Measurements from ENCODE around the gene RUFY3.

Gene RUFY3

DNA sequence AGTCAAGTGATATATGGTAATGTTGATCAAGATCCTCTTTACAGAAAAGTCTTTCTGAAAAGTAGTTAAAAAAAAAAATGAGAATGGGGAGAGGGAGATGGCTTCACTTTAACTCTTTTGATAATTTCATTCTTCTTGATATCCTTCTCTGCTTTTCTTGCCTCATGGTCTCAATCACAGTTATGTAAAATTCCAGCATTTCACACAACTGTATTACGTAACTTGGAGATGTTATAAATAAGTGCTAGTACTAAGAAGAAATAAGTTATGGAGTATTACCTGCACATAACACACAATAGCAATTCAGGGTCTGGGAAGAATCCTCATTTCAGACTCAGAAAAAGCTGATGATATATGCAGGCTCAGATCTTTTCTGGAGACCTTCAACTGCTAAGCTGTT is 22.0 kb downstream of the RUFY3 start:
- TF ChIP-seq POLR2A (IDR thresholded peaks at IDR 0.05; ENCODE audit: low read depth, low read length) (no peak), POLR2AphosphoS5 (IDR thresholded peaks at IDR 0.05; ENCODE audit: low read depth, low read length) (no peak), TAF1 (IDR thresholded peaks at IDR 0.05; ENCODE audit: borderline replicate concordance, low read depth, low read length) (no peak)
- no peak for FAIRE-seq
- DNase-seq (ENCODE audit: insufficient read length), result no peak

DNA sequence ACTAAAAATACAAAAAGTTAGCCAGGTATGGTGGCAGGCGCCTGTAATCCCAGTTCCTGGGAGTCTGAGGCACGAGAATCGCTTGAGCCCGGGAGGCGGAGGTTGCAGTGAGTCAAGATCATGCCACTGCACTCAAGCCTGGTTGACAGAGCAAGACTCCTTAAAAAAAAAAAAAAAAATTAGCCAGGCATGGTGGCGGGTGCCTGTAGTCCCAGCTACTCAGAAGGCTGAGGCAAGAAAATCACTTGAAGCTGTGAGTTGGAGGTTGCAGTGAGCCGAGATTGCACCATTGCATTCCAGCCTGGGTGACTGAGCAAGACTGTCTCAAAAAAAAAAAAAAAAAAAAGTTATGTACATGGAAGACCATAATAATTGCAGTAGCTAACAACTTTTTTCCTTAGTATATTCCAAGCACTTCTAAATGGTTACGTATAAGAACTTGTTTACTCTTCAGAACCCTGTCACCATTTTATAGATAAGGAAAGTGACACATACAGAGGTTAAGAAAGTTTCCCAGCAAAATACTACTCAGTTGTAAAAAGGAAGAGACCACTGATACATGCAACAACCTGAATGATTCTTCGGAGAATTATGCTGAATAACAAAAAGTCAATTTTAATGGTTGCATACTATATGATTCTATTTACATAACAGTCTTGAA is 24.5 kb downstream of the RUFY3 start:
- no peak for FAIRE-seq
- no peak for DNase-seq (ENCODE audit: insufficient read length)
- TF ChIP-seq POLR2A (IDR thresholded peaks at IDR 0.05; ENCODE audit: low read depth, low read length) (no peak), TAF1 (IDR thresholded peaks at IDR 0.05; ENCODE audit: borderline replicate concordance, low read depth, low read length) (no peak), POLR2AphosphoS5 (IDR thresholded peaks at IDR 0.05; ENCODE audit: low read depth, low read length) (no peak)

DNA sequence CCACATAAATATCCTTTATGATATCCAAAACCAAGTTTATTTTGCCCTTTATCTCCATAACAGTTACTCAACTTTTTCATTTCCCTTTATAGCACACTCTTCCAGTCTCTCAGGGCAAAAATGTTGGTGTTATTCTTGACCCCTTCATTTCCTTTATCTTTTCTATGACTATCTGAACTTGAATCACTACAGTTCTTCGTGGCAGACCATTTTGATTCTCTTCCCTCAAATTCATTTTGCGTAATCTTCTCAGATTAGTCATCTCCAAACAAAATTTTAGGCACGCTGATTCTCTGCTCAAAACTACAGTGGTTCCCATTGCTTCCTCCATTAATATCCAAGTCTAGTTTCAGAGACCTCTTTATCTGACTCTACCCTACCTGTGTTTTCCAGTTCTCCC is 26.1 kb downstream of the RUFY3 start:
- FAIRE-seq (no peak), DNase-seq (ENCODE audit: insufficient read length) (no peak)
- no peak for TF ChIP-seq POLR2AphosphoS5 (IDR thresholded peaks at IDR 0.05; ENCODE audit: low read depth, low read length)
- TF ChIP-seq POLR2A (IDR thresholded peaks at IDR 0.05; ENCODE audit: low read depth, low read length), result no peak
- TF ChIP-seq TAF1 (IDR thresholded peaks at IDR 0.05; ENCODE audit: borderline replicate concordance, low read depth, low read length), result no peak

DNA sequence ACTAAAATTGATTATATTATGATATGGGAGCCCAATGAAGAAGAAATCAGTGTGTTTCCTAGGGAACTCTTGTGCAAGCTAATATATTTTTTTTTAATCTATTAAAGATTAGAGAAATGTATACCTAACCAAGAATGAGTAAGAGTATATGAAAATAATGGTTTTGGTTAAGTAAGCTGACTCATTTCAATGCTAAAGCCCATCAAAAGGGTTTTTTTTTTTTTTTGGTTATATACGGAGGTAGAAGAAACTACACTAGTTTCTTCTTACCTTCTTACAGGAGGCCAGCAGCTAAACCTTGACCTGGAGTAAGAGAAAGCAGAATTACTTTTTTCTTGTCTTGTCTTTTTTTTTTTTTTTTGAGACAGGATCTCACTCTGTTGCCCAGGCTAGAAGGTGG is 27.5 kb downstream of the RUFY3 start:
- FAIRE-seq (no peak), DNase-seq (ENCODE audit: insufficient read length) (no peak)
- TF ChIP-seq TAF1 (IDR thresholded peaks at IDR 0.05; ENCODE audit: borderline replicate concordance, low read depth, low read length) (no peak), POLR2AphosphoS5 (IDR thresholded peaks at IDR 0.05; ENCODE audit: low read depth, low read length) (no peak), POLR2A (IDR thresholded peaks at IDR 0.05; ENCODE audit: low read depth, low read length) (no peak)

- no peak for DNase-seq (ENCODE audit: insufficient read length)
- TF ChIP-seq POLR2AphosphoS5 (IDR thresholded peaks at IDR 0.05; ENCODE audit: low read depth, low read length), result no peak
- no peak for TF ChIP-seq TAF1 (IDR thresholded peaks at IDR 0.05; ENCODE audit: borderline replicate concordance, low read depth, low read length)
- no peak for TF ChIP-seq POLR2A (IDR thresholded peaks at IDR 0.05; ENCODE audit: low read depth, low read length)
- FAIRE-seq, result no peak
These were observed 30.5 kb downstream of the RUFY3 start for GRCh38 chr4:70752236-70752635.

- TF ChIP-seq POLR2AphosphoS5 (IDR thresholded peaks at IDR 0.05; ENCODE audit: low read depth, low read length) (no peak), POLR2A (IDR thresholded peaks at IDR 0.05; ENCODE audit: low read depth, low read length) (no peak), TAF1 (IDR thresholded peaks at IDR 0.05; ENCODE audit: borderline replicate concordance, low read depth, low read length) (no peak)
- FAIRE-seq, result peak; percentile 66
These were observed 31.9 kb downstream of the RUFY3 start for GRCh38 chr4:70753630-70754029.

DNA sequence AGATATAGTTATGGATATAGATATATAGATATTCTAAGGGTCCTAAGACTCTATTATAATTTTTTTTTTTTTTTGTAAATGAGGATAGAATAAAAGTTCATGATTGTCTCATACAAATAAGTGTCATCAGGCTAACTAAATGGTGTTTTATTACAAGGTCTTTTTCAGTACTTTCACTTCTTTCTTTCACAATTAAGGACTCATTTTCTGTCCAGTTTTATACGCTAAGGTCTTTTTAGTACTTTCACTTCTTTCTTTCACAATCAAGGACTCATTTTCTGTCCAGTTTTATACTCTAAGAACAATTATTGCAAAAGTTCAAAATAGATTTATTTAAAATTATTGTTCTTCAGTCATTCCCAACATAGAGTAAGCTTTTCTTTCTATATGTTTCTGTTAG is 32.7 kb downstream of the RUFY3 start:
- TF ChIP-seq POLR2A (IDR thresholded peaks at IDR 0.05; ENCODE audit: low read depth, low read length) (no peak), POLR2AphosphoS5 (IDR thresholded peaks at IDR 0.05; ENCODE audit: low read depth, low read length) (no peak), TAF1 (IDR thresholded peaks at IDR 0.05; ENCODE audit: borderline replicate concordance, low read depth, low read length) (no peak)
- no peak for DNase-seq (ENCODE audit: insufficient read length)
- FAIRE-seq, result no peak

More at GRCh38 chr4:70753630-70754029, 31.9 kb downstream of the RUFY3 start:
- DNase-seq (ENCODE audit: insufficient read length), result no peak

- no peak for DNase-seq (ENCODE audit: insufficient read length)
- TF ChIP-seq POLR2AphosphoS5 (IDR thresholded peaks at IDR 0.05; ENCODE audit: low read depth, low read length), result no peak
- no peak for TF ChIP-seq POLR2A (IDR thresholded peaks at IDR 0.05; ENCODE audit: low read depth, low read length)
- TF ChIP-seq TAF1 (IDR thresholded peaks at IDR 0.05; ENCODE audit: borderline replicate concordance, low read depth, low read length), result no peak
- no peak for FAIRE-seq
These were observed 33.4 kb downstream of the RUFY3 start for GRCh38 chr4:70754990-70755688.

DNA sequence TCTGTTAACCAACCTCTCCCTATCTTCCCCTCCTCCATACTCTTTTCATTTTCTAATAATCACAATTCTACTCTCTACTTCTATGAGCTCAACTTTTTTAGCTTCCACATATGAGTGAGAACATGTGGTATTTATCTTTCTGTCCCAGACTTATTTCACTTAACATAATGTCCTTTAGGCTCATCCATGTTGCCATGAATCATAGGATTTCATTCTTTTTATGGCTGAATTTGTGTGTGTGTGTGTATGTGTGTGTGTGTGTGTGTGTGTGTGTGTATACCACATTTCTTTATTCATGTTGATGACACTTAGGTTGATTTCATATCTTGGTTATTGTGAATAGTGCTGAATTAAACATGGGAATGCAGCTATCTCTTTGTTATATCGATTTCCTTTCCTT is 37.4 kb downstream of the RUFY3 start:
- TF ChIP-seq TAF1 (IDR thresholded peaks at IDR 0.05; ENCODE audit: borderline replicate concordance, low read depth, low read length) (no peak), POLR2AphosphoS5 (IDR thresholded peaks at IDR 0.05; ENCODE audit: low read depth, low read length) (no peak), POLR2A (IDR thresholded peaks at IDR 0.05; ENCODE audit: low read depth, low read length) (no peak)
- FAIRE-seq (peak; percentile 36), DNase-seq (ENCODE audit: insufficient read length) (no peak)

DNA sequence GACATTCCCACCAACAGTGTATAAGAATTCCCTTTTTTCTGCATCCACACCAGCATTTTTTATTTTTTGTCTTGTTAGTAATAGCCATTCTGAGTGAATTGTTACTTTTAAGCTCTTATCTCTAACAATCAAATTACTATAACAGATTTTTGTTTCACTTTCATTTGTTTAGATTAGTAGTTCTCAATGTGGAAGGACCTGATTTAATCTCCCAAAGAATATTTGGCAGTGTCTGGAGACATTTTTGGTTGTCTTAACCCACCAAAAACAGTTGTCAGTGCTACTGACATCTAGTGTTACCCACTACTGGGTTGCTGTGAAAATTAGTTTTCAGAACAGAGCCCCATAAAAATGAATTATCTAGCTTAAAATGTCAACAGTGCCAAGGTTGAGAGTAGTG is 37.9 kb downstream of the RUFY3 start:
- FAIRE-seq (no peak), DNase-seq (ENCODE audit: insufficient read length) (no peak)
- no peak for TF ChIP-seq POLR2AphosphoS5 (IDR thresholded peaks at IDR 0.05; ENCODE audit: low read depth, low read length)
- TF ChIP-seq TAF1 (IDR thresholded peaks at IDR 0.05; ENCODE audit: borderline replicate concordance, low read depth, low read length), result no peak
- TF ChIP-seq POLR2A (IDR thresholded peaks at IDR 0.05; ENCODE audit: low read depth, low read length), result no peak

DNA sequence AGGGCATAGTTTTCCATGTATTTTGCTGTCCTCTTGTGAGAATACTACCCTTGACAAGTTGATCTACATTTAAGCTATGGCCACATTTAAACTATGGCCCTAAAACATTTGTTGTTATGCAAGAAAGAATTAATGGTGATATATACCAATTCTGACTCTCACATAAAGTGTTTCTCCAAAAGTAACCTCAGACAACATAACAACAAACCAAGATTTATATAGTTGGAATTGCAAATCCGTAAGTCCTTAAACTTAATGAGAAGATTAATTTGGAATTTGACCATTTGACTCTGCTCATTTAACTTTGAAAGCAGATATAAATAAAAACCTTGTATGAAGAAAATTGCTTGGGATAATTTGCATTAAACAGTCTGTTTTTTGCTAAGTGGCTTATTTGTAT is 38.9 kb downstream of the RUFY3 start:
- FAIRE-seq (no peak), DNase-seq (ENCODE audit: insufficient read length) (no peak)
- TF ChIP-seq POLR2A (IDR thresholded peaks at IDR 0.05; ENCODE audit: low read depth, low read length) (no peak), TAF1 (IDR thresholded peaks at IDR 0.05; ENCODE audit: borderline replicate concordance, low read depth, low read length) (no peak), POLR2AphosphoS5 (IDR thresholded peaks at IDR 0.05; ENCODE audit: low read depth, low read length) (no peak)

DNA sequence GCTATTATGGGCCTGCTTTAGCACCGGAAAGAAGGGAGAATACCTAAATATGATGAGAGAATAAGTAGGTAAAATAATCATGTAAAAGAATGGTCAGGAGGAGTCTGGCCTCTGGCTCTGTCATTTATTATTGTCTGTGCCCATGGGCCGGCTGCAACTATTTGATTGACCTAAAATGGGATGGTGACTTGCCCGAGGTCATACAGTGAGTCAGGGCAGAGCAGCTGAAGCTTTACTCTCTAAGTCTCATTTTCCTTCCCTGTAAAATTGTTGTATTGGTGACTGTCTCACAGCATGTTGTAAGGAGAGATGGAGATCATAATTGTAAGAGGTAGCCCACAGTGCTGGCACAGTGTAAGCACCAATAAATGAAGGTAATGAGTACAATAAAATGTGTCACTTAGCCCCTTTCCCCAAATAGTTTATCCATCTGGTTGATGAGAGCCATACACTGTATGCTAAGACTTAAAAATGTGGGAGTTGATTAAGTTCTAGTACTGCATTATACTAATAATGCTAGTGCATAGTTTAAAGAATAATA is 39.6 kb downstream of the RUFY3 start:
- TF ChIP-seq POLR2A (IDR thresholded peaks at IDR 0.05; ENCODE audit: low read depth, low read length) (no peak), POLR2AphosphoS5 (IDR thresholded peaks at IDR 0.05; ENCODE audit: low read depth, low read length) (no peak), TAF1 (IDR thresholded peaks at IDR 0.05; ENCODE audit: borderline replicate concordance, low read depth, low read length) (no peak)
- DNase-seq (ENCODE audit: insufficient read length) (no peak), FAIRE-seq (no peak)
